ENCODE measurements around the gene NALCN. TPM values are rescaled to one million over a fixed set of nuclear protein-coding genes. Genes with fewer than 3 reads are reported as not detected.

NALCN gene
- total RNA-seq, 4 donors from 2014 or later = 0.76 to 3.3 (median 1.8) TPM

DNA sequence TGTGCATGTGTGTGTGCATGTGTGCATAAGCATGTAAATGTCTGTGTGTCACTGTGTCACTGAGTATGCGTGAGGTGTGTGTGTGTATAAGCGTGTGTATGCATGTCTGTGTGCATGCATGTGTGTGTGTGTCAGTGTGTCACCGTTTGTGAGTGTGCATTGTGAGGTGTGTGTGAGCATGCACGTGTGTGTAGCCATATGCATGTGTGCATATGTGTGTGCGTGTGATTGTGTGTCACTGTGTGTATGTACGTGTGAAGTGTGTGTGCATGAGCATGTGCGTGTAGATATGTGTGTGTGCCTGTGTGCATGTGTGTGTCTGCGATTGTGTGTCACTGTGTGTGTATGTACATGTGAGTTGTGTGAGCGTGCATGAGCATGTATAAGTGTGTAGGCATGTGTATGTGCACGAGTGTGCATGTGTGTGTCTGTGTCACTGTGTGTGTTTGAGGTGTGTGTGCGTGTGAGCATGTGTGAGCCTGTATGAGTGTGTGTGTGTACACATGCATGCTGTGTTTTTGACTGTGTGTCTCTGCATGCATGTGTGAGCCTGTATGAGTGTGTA, 144.5 kb downstream of the NALCN start:
- Histone ChIP-seq H3K36me3 (no peaks in the 10 kb centered on the region), H3K27ac (no peak overlapping the region), H3K9me3 (no peaks in the 10 kb centered on the region), H3K4me1 (no peaks in the 10 kb centered on the region), H3K27me3 (no peaks in the 10 kb centered on the region), H3K4me3 (no peak overlapping the region)
- no peak for DNase-seq (ENCODE audit: low spot score in 2 of 2)
- TF ChIP-seq EP300 (IDR thresholded peaks at IDR 0.05) (no peak), POLR2A (IDR thresholded peaks at IDR 0.05) (no peak), POLR2AphosphoS5 (IDR thresholded peaks at IDR 0.05) (no peak)
- TF ChIP-seq, protein P1, sequence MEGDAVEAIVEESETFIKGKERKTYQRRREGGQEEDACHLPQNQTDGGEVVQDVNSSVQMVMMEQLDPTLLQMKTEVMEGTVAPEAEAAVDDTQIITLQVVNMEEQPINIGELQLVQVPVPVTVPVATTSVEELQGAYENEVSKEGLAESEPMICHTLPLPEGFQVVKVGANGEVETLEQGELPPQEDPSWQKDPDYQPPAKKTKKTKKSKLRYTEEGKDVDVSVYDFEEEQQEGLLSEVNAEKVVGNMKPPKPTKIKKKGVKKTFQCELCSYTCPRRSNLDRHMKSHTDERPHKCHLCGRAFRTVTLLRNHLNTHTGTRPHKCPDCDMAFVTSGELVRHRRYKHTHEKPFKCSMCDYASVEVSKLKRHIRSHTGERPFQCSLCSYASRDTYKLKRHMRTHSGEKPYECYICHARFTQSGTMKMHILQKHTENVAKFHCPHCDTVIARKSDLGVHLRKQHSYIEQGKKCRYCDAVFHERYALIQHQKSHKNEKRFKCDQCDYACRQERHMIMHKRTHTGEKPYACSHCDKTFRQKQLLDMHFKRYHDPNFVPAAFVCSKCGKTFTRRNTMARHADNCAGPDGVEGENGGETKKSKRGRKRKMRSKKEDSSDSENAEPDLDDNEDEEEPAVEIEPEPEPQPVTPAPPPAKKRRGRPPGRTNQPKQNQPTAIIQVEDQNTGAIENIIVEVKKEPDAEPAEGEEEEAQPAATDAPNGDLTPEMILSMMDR (IDR thresholded peaks at IDR 0.05) = no peak
- 91% methylated on average over 11 of the region's 11 CpGs for WGBS

DNA sequence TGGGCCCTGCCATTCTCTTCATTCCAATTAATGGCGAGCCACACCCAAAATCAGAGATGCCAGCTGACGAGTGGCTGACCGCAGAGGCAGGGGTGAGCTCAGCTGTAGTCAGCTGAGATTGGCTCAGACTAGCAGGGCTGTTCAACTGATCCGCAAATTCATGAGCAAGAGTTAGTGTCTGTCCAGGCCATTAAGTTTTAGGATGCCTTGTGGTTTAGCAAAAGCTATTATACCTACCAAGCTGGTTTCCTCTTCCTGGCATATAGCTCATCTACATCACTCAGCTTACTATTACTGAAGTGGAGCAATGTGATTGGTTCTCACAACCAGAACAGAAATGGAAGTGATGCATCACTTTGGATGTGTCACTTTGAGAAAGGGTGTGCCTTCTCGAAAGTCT, 148.7 kb downstream of the NALCN start:
- H3K27me3 ChIP-seq = no peaks in the 10 kb centered on the region
- no peak overlapping the region for H3K27ac ChIP-seq
- no peak overlapping the region for H3K4me3 ChIP-seq
- no peaks in the 10 kb centered on the region for H3K9me3 ChIP-seq
- no peak for TF ChIP-seq EP300 (IDR thresholded peaks at IDR 0.05)
- no peak for TF ChIP-seq POLR2A (IDR thresholded peaks at IDR 0.05)
- TF ChIP-seq, protein P1 (IDR thresholded peaks at IDR 0.05) = no peak
- no peak for TF ChIP-seq POLR2AphosphoS5 (IDR thresholded peaks at IDR 0.05)
- no peaks in the 10 kb centered on the region for H3K4me1 ChIP-seq
- no peak for DNase-seq (ENCODE audit: low spot score in 2 of 2)
- 88% methylated on average over 5 of the region's 5 CpGs for WGBS
- no peaks in the 10 kb centered on the region for H3K36me3 ChIP-seq

DNA sequence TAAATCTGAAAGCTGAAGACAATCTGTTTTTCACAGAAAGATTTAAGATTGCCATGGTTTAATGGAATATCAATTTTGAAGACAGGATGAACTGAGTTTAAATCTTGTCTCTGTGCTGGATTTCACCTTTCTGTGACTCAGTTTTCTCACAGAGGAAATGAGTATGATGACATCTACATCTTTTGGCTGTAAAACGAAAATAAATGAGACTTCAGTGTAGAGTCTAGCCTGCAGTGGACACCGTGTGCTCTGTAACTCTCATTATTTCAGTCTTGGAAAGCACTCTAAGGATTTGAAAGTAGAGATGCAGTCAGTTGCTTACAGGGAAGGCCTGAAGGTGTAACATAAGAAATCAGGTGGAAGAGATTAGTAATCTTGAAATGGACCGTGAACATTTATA, 150.4 kb downstream of the NALCN start:
- no peak overlapping the region for H3K4me3 ChIP-seq
- TF ChIP-seq POLR2AphosphoS5 (IDR thresholded peaks at IDR 0.05) (no peak), EP300 (IDR thresholded peaks at IDR 0.05) (no peak), POLR2A (IDR thresholded peaks at IDR 0.05) (no peak)
- TF ChIP-seq, protein P1 (IDR thresholded peaks at IDR 0.05) = no peak
- H3K27me3 ChIP-seq = no peaks in the 10 kb centered on the region
- no peaks in the 10 kb centered on the region for H3K36me3 ChIP-seq
- H3K9me3 ChIP-seq = no peaks in the 10 kb centered on the region
- no peaks in the 10 kb centered on the region for H3K4me1 ChIP-seq
- 74% methylated on average over 3 of the region's 3 CpGs for WGBS
- DNase-seq (ENCODE audit: low spot score in 2 of 2) = no peak
- H3K27ac ChIP-seq = no peak overlapping the region

DNA sequence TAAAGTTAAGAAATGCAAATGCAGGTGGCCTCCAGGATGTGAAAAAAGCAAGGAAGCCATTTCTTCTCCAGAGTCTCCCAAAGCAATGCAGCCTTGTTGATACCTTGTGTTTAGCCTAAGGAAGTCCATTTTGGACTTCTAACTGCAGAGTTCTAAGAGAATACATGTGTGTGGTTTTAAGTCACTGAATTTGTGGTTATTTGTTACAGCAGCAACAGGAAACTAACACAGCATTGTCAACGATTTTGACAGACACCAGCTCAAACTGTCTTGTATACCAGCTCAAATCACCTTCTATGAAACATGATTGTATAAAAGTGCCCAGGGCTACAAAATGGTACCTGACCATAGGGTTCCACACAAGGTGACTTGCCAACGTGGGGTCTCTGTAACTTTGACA, 151.4 kb downstream of the NALCN start:
- Histone ChIP-seq H3K27ac (no peak overlapping the region), H3K36me3 (no peaks in the 10 kb centered on the region), H3K27me3 (no peaks in the 10 kb centered on the region), H3K4me1 (no peaks in the 10 kb centered on the region), H3K4me3 (no peak overlapping the region), H3K9me3 (no peaks in the 10 kb centered on the region)
- WGBS = 72% methylated on average over 2 of the region's 2 CpGs
- DNase-seq (ENCODE audit: low spot score in 2 of 2) = no peak
- TF ChIP-seq POLR2AphosphoS5 (IDR thresholded peaks at IDR 0.05) (no peak), POLR2A (IDR thresholded peaks at IDR 0.05) (no peak), EP300 (IDR thresholded peaks at IDR 0.05) (no peak)
- TF ChIP-seq, protein P1 (IDR thresholded peaks at IDR 0.05) = no peak

DNA sequence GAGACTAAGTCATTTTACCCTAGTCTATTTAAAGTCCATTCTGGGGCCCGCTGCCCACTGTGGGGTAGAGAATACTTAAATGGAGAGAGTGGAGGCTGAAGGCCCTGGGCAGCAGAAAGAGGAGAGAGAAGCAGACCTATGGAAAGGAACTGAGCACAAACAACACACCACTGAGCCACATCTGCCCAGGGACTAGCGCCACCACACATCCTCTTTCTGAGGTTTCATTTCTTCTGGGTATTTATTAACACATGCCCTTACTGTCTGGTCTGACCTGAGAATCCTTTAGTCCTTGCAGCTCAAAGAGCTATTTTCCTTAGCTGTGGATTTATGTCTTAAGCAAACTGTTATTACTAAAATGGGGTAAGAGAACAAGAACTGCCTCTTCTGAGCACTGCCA, 154.0 kb downstream of the NALCN start:
- TF ChIP-seq EP300 (IDR thresholded peaks at IDR 0.05) (no peak), POLR2AphosphoS5 (IDR thresholded peaks at IDR 0.05) (no peak), POLR2A (IDR thresholded peaks at IDR 0.05) (no peak)
- TF ChIP-seq, protein P1 (IDR thresholded peaks at IDR 0.05) = no peak
- H3K27ac ChIP-seq = no peak overlapping the region
- 94% methylated on average over 2 of the region's 2 CpGs for WGBS
- H3K36me3 ChIP-seq = no peaks in the 10 kb centered on the region
- H3K9me3 ChIP-seq = no peaks in the 10 kb centered on the region
- no peaks in the 10 kb centered on the region for H3K27me3 ChIP-seq
- no peak overlapping the region for H3K4me3 ChIP-seq
- no peaks in the 10 kb centered on the region for H3K4me1 ChIP-seq
- DNase-seq (ENCODE audit: low spot score in 2 of 2) = no peak

Data from suprapubic skin (tissue), 4 donors.